Lung (tissue), 12 donors: ENCODE data around the gene CALM1. TPM values are rescaled to one million over a fixed set of nuclear protein-coding genes. Genes with fewer than 3 reads are reported as not detected.
A peak's percentile ranks its signal among the peaks of the same experiment; 100 is the strongest.

Source experiments
- ATAC-seq: fragments of 200-7000 bp; cut with Tn5 transposase; one replicate; pipeline ENCODE4 v1.9.1; 2020; ENCODE audit warnings: moderate number of reproducible peaks; ENCODE audit not compliant: insufficient read depth, low FRiP score
- DNase-seq, 3 donors: peaks; one replicate each; pipeline ENCODE4 v3.0.0-alpha.2; 2013 to 2017
- H3K27ac ChIP-seq, 2 donors: one replicate each; pipeline ENCODE4 v1.5.1; 2013; ENCODE audit warnings: mild to moderate bottlenecking in 2 of 2, moderate library complexity in 2 of 2, control low read depth in 1 of 2, inconsistent platforms in 1 of 2, low read depth in 1 of 2, low read length in 1 of 2
- H3K27me3 ChIP-seq, 3 donors: one replicate each; pipeline ENCODE4 v1.5.1; 2013; ENCODE audit warnings: low read length in 2 of 3; ENCODE audit not compliant: control insufficient read depth in 3 of 3, insufficient read depth in 3 of 3
- H3K36me3 ChIP-seq, 4 donors: one replicate each; pipeline ENCODE4 v1.5.1; 2013; ENCODE audit warnings: low read length in 4 of 4, mild to moderate bottlenecking in 1 of 4, moderate library complexity in 1 of 4; ENCODE audit not compliant: control insufficient read depth in 4 of 4, insufficient read depth in 4 of 4
- H3K4me1 ChIP-seq, 5 donors: one replicate each; pipeline ENCODE4 v1.5.1; 2013; ENCODE audit warnings: low read length in 5 of 5, mild to moderate bottlenecking in 2 of 5, moderate library complexity in 1 of 5; ENCODE audit not compliant: control insufficient read depth in 5 of 5, insufficient read depth in 5 of 5
- H3K4me3 ChIP-seq: one replicate; pipeline ENCODE4 v1.5.1; 2013; ENCODE audit warnings: mild to moderate bottlenecking, control low read depth, moderate library complexity
- H3K9ac ChIP-seq, 2 donors: one replicate each; pipeline ENCODE4 v1.5.1; 2013; ENCODE audit warnings: low read length in 2 of 2, control low read depth in 1 of 2; ENCODE audit not compliant: insufficient read depth in 1 of 2
- H3K9me3 ChIP-seq, 4 donors: one replicate each; pipeline ENCODE4 v1.5.1; 2013; ENCODE audit warnings: low read length in 3 of 4, mild to moderate bottlenecking in 1 of 4, moderate library complexity in 1 of 4; ENCODE audit not compliant: control insufficient read depth in 4 of 4, insufficient read depth in 3 of 4
- WGBS, 2 donors: extraction: QIAGEN DNeasy Blood & Tissue Kit; methylation state at CpG; one replicate each; pipeline ENCODE4 v1.1.7; 2013; 5-methylcytosine and 5-hydroxymethylcytosine counted together
- polyA plus RNA-seq, 2 donors: library from polyadenylated mRNA; stranded (reverse); fragments of 200-250 nt; gene quantifications; one replicate each; pipeline ENCODE4 v1.2.1, GENCODE V29; 2013
- total RNA-seq, 2 donors: library from RNA; depleted of rRNA in 1 of 2; stranded (reverse); fragments of >200 nt in 1 of 2; gene quantifications; one replicate each; pipeline ENCODE4 v1.2.1, GENCODE V29; 2014 to 2021
- TF ChIP-seq, protein P1 (sequence below): IDR thresholded peaks from 2 replicates; pipeline ENCODE4 v1.5.1; 2012; ENCODE audit warnings: mild to moderate bottlenecking; ENCODE audit errors: control extremely low read depth, extremely low read depth
- donor health status: control.
- donor health status: control.
- donor health status: Bipolar disorder and iron deficiency.
- donor health status: healthy.
- donor health status: DM: yes; HTN: yes; CAD: no.

Gene CALM1
- total and polyA plus RNA-seq, 4 donors: 364 to 543 (median 478) TPM

DNA sequence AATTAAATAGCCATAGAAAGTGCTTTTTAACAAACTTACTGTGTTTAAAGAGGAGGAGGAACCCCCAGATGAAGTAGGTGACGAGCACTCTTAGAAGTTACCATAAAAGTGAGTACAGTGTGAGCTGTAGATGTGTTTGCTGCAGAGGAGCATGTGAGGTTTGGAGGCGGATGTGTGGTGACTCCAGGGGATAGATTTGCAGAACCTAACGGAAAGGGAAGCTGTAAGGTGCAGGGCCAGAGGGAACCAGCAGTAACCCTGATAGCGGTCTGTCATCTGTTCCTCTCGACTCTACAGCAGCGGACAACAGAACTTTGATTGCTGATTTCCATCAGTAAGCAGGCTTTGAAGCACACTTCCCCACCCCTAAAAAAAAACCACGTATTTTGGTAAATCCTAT is 5.2 kb downstream of the CALM1 start:
- Histone ChIP-seq H3K9ac (peak overlapping the region in 1 of 2 donors; percentile 8), H3K4me1 (peaks cover 4 to 45% (median 21%) of the 10 kb centered on the region in 5 donors), H3K27me3 (no peaks in the 10 kb centered on the region), H3K36me3 (peaks cover 41 to 69% (median 60%) of the 10 kb centered on the region in 4 donors), H3K4me3 (no peak overlapping the region), H3K27ac (peak overlapping the region in 1 of 2 donors; percentile 41), H3K9me3 (no peaks in the 10 kb centered on the region)
- 39 to 53% methylated on average over 7 of the region's 7 CpGs for WGBS, 2 donors
- no peak for DNase-seq
- ATAC-seq: no peak
- TF ChIP-seq, protein P1, sequence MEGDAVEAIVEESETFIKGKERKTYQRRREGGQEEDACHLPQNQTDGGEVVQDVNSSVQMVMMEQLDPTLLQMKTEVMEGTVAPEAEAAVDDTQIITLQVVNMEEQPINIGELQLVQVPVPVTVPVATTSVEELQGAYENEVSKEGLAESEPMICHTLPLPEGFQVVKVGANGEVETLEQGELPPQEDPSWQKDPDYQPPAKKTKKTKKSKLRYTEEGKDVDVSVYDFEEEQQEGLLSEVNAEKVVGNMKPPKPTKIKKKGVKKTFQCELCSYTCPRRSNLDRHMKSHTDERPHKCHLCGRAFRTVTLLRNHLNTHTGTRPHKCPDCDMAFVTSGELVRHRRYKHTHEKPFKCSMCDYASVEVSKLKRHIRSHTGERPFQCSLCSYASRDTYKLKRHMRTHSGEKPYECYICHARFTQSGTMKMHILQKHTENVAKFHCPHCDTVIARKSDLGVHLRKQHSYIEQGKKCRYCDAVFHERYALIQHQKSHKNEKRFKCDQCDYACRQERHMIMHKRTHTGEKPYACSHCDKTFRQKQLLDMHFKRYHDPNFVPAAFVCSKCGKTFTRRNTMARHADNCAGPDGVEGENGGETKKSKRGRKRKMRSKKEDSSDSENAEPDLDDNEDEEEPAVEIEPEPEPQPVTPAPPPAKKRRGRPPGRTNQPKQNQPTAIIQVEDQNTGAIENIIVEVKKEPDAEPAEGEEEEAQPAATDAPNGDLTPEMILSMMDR: no peak

DNA sequence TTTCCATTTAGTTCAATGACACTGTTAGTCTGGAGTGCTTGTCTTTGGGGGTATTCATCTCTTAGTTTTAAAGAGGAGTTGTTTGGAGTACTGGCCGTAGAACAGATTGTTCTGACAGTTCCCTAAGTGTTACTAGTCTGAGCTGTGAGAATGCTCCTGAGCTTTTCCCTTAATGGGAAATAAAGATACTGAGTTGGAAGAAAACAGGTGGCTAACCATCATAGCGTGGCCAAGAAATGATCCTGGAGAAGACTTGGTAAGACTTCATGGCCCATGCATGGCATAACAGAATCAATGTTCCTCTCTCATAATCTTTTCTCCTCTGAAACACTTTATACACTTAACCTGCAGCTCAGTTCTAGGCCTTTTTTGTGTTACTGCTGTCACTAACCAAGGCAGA is 6.2 kb downstream of the CALM1 start:
- peaks cover 41 to 70% (median 63%) of the 10 kb centered on the region in 4 donors for H3K36me3 ChIP-seq
- H3K4me3 ChIP-seq: no peak overlapping the region
- no peak overlapping the region for H3K9ac ChIP-seq
- 89 to 91% methylated on average over 2 of the region's 2 CpGs for WGBS, 2 donors
- H3K9me3 ChIP-seq: no peaks in the 10 kb centered on the region
- ATAC-seq: no peak
- peaks cover 4 to 55% (median 23%) of the 10 kb centered on the region in 5 donors for H3K4me1 ChIP-seq
- H3K27ac ChIP-seq: no peak overlapping the region
- TF ChIP-seq, protein P1: no peak
- no peak for DNase-seq
- no peaks in the 10 kb centered on the region for H3K27me3 ChIP-seq

DNA sequence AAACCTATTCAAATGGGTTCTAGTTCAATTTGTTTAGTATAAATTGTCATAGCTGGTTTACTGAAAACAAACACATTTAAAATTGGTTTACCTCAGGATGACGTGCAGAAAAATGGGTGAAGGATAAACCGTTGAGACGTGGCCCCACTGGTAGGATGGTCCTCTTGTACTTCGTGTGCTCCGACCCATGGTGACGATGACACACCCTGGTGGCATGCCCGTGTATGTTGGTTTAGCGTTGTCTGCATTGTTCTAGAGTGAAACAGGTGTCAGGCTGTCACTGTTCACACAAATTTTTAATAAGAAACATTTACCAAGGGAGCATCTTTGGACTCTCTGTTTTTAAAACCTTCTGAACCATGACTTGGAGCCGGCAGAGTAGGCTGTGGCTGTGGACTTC is 8.3 kb downstream of the CALM1 start:
- TF ChIP-seq, protein P1: no peak
- 88 to 91% methylated on average over 9 of the region's 9 CpGs for WGBS, 2 donors
- DNase-seq: no peak
- no peak overlapping the region for H3K27ac ChIP-seq
- H3K4me1 ChIP-seq: peaks cover 6 to 58% (median 32%) of the 10 kb centered on the region in 5 donors
- H3K4me3 ChIP-seq: no peak overlapping the region
- H3K9ac ChIP-seq: no peak overlapping the region
- H3K36me3 ChIP-seq: peaks cover 43 to 65% (median 60%) of the 10 kb centered on the region in 4 donors
- H3K9me3 ChIP-seq: no peaks in the 10 kb centered on the region
- no peak for ATAC-seq
- H3K27me3 ChIP-seq: no peaks in the 10 kb centered on the region

DNA sequence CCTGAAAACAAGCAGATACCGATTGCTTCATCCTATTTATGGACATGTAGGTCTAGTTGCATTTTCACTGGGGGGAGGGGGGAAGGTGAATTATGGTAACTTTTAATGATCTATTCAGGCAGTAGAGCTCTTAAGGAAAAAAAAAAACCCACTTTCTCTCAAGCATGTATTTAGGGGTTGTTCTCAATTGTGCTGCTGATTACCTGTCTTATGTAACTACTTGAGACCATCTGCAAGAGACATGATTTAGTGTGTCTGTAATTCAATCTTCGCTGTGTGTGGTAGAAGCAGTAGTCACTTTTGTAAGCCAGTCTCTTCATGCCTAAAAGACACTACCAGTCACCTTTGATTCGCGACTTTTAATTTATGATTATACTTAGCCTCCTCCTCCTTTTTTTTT is 8.9 kb downstream of the CALM1 start:
- Histone ChIP-seq H3K9me3 (no peaks in the 10 kb centered on the region), H3K9ac (no peak overlapping the region), H3K27ac (no peak overlapping the region), H3K4me1 (peaks cover 6 to 52% (median 27%) of the 10 kb centered on the region in 5 donors), H3K36me3 (peaks cover 43 to 58% (median 54%) of the 10 kb centered on the region in 4 donors), H3K27me3 (no peaks in the 10 kb centered on the region), H3K4me3 (no peak overlapping the region)
- DNase-seq (no peak), ATAC-seq (no peak)
- WGBS, 2 donors: 87 to 90% methylated on average over 4 of the region's 4 CpGs
- TF ChIP-seq, protein P1: no peak
